Nephron (organoid): ENCODE measurements around the gene PERP.
A peak's percentile ranks its signal among the peaks of the same experiment; 100 is the strongest.

Experiments
- H3K27ac Mint-ChIP-seq, 3 experiments: 2 replicates each; pipeline ENCODE4 v1.8.0; 2020; ENCODE audit warnings: mixed read lengths in 3 of 3, mild to moderate bottlenecking in 2 of 3, moderate library complexity in 1 of 3
- H3K27me3 Mint-ChIP-seq: 2 replicates; pipeline ENCODE4 v1.8.0; 2021; ENCODE audit warnings: low read depth, mild to moderate bottlenecking, moderate library complexity, mixed read lengths
- H3K36me3 Mint-ChIP-seq: 2 replicates; pipeline ENCODE4 v1.8.0; 2020; ENCODE audit warnings: low read depth, mixed read lengths
- H3K4me1 Mint-ChIP-seq: 2 replicates; pipeline ENCODE4 v1.8.0; 2020; ENCODE audit warnings: mixed read lengths
- H3K4me3 Mint-ChIP-seq, 3 experiments: 2 replicates each; pipeline ENCODE4 v1.8.0; 2020; ENCODE audit warnings: mild to moderate bottlenecking in 3 of 3, mixed read lengths in 3 of 3, moderate library complexity in 2 of 3
- H3K9me3 Mint-ChIP-seq: 2 replicates; pipeline ENCODE4 v1.8.0; 2020; ENCODE audit warnings: mixed read lengths
- CTCF ChIP-seq, 3 experiments: fragments of 200-600 bp; sonication (generic); IDR thresholded peaks; one replicate each; pipeline ENCODE4 v1.5.0; 2021; ENCODE audit warnings: antibody characterized with exemption in 3 of 3; ENCODE audit not compliant: unreplicated experiment in 3 of 3

PERP gene

GRCh38 chr6:138092686-138093085 lies 14.5 kb downstream of the PERP start:
- Mint-ChIP-seq H3K4me3 (no peak overlapping the region), H3K27ac (no peak overlapping the region), H3K27me3 (no peaks in the 10 kb centered on the region), H3K4me1 (no peaks in the 10 kb centered on the region), H3K9me3 (no peaks in the 10 kb centered on the region), H3K36me3 (peaks cover 14% of the 10 kb centered on the region)
- TF ChIP-seq CTCF (IDR thresholded peaks at IDR 0.05; ENCODE audit: unreplicated experiment in 3 of 3) = no peak

GRCh38 chr6:138089325-138089724 lies 17.9 kb downstream of the PERP start:
- H3K4me3 Mint-ChIP-seq = no peak overlapping the region
- no peak overlapping the region for H3K27ac Mint-ChIP-seq
- no peaks in the 10 kb centered on the region for H3K9me3 Mint-ChIP-seq
- no peak for TF ChIP-seq CTCF (IDR thresholded peaks at IDR 0.05; ENCODE audit: unreplicated experiment in 3 of 3)
- H3K27me3 Mint-ChIP-seq = no peaks in the 10 kb centered on the region
- H3K36me3 Mint-ChIP-seq = peaks cover 3% of the 10 kb centered on the region
- H3K4me1 Mint-ChIP-seq = no peaks in the 10 kb centered on the region

GRCh38 chr6:138088326-138088762 lies 18.9 kb downstream of the PERP start:
- no peaks in the 10 kb centered on the region for H3K36me3 Mint-ChIP-seq
- H3K4me3 Mint-ChIP-seq = no peak overlapping the region
- no peak for TF ChIP-seq CTCF (IDR thresholded peaks at IDR 0.05; ENCODE audit: unreplicated experiment in 3 of 3)
- no peaks in the 10 kb centered on the region for H3K27me3 Mint-ChIP-seq
- H3K27ac Mint-ChIP-seq = no peak overlapping the region
- no peaks in the 10 kb centered on the region for H3K9me3 Mint-ChIP-seq
- H3K4me1 Mint-ChIP-seq = no peaks in the 10 kb centered on the region

- no peaks in the 10 kb centered on the region for H3K27me3 Mint-ChIP-seq
- H3K9me3 Mint-ChIP-seq = no peaks in the 10 kb centered on the region
- H3K4me1 Mint-ChIP-seq = no peaks in the 10 kb centered on the region
- H3K36me3 Mint-ChIP-seq = no peaks in the 10 kb centered on the region
- no peak overlapping the region for H3K27ac Mint-ChIP-seq
- TF ChIP-seq CTCF (IDR thresholded peaks at IDR 0.05; ENCODE audit: unreplicated experiment in 3 of 3) = no peak
- H3K4me3 Mint-ChIP-seq = no peak overlapping the region
These were observed 19.5 kb downstream of the PERP start for GRCh38 chr6:138087593-138088325.

- H3K9me3 Mint-ChIP-seq = no peaks in the 10 kb centered on the region
- no peak overlapping the region for H3K4me3 Mint-ChIP-seq
- H3K27me3 Mint-ChIP-seq = no peaks in the 10 kb centered on the region
- no peaks in the 10 kb centered on the region for H3K4me1 Mint-ChIP-seq
- H3K36me3 Mint-ChIP-seq = no peaks in the 10 kb centered on the region
- peak overlapping the region in 1 of 3 experiments; percentile 47 for H3K27ac Mint-ChIP-seq
- TF ChIP-seq CTCF (IDR thresholded peaks at IDR 0.05; ENCODE audit: unreplicated experiment in 3 of 3) = no peak
These were observed 20.5 kb downstream of the PERP start for GRCh38 chr6:138086573-138087196.

GRCh38 chr6:138085839-138086222 lies 21.4 kb downstream of the PERP start:
- no peaks in the 10 kb centered on the region for H3K36me3 Mint-ChIP-seq
- no peak for TF ChIP-seq CTCF (IDR thresholded peaks at IDR 0.05; ENCODE audit: unreplicated experiment in 3 of 3)
- no peaks in the 10 kb centered on the region for H3K4me1 Mint-ChIP-seq
- no peaks in the 10 kb centered on the region for H3K27me3 Mint-ChIP-seq
- no peak overlapping the region for H3K4me3 Mint-ChIP-seq
- no peak overlapping the region for H3K27ac Mint-ChIP-seq
- peaks cover 3% of the 10 kb centered on the region for H3K9me3 Mint-ChIP-seq
